K562 (cell line): ENCODE data around the gene PPM1E.

ENCODE experiments used
- CEBPB ChIP-seq: fragments of 450-650 bp; IDR thresholded peaks from 2 replicates; pipeline ENCODE4 v1.6.1; 2016; ENCODE audit warnings: missing genetic modification characterization, missing compliant biosample characterization
- CTCF ChIP-seq, 3 experiments: IDR thresholded peaks in 2 of 3; conservative IDR thresholded peaks in 1 of 3; 2 replicates each; pipeline ENCODE4 v1.5.1; 2011 to 2012; ENCODE audit warnings: low read length in 3 of 3, mild to moderate bottlenecking in 3 of 3, control low read depth in 2 of 3, improper control_type of control experiment in 1 of 3, inconsistent platforms in 1 of 3, low read depth in 1 of 3, mixed read lengths in 1 of 3, moderate library complexity in 1 of 3; ENCODE audit not compliant: insufficient read depth in 2 of 3
- HDGF ChIP-seq: fragments of 450-650 bp; IDR thresholded peaks from 2 replicates; pipeline ENCODE4 v1.6.1; 2016
- NR2C1 ChIP-seq, 2 experiments: fragments of 450-650 bp; IDR thresholded peaks; 2 replicates each; pipeline ENCODE4 v1.6.1; 2017; ENCODE audit warnings: mild to moderate bottlenecking in 2 of 2, antibody characterized with exemption in 1 of 2, inconsistent platforms in 1 of 2, missing compliant biosample characterization in 1 of 2, missing genetic modification characterization in 1 of 2

GRCh38 chr17:58913552-58913951, 157.9 kb downstream of the PPM1E start:
- TF ChIP-seq CEBPB (tag) (no peak), NR2C1 (IDR thresholded peaks at IDR 0.05) (no peak), NR2C1 (tag; IDR thresholded peaks at IDR 0.05) (no peak), CTCF (IDR thresholded peaks at IDR 0.05 in 2 of 3, conservative IDR thresholded peaks at IDR 0.05 in 1 of 3; ENCODE audit: insufficient read depth in 2 of 3, low read depth in 1 of 3, low read length in 3 of 3) (no peak), HDGF (no peak)
